ENCODE results near the gene TPM1.

TPM1 gene

DNA sequence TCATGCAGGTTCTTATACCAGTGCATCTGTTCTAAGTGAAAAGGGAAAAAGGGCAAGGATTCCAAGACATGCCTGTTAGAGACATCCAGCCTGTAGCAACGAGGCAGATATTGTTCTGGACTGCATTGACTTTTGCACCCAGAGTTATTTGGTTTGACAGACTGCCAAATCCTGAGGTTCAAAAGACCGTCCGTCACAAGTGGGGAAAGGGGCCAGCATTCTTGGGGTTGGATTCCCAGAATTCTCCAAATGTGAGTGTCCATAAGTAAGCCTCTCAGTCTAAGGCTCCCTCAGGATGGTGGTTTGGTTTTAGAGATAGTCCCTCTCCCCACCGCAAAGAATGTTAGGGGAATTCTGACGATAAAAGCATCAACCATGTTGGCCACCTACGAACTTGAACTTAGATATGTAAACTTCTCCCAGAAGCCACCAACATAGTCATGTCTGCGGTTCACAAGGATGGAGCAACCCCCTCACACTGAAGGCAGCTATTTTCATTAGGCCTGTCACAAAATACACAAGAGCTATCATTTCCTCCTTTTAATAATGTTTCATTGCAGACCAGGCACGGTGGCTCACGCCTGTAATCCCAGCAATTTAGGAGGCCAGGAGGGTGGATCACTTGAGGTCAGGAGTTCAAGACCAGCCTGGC, 65.5 kb downstream of the TPM1 start:
- Mint-ChIP-seq H3K27me3 (peaks cover 26% of the 10 kb centered on the region), H3K9me3 (peaks cover 5% of the 10 kb centered on the region), H3K4me1 (no peaks in the 10 kb centered on the region), H3K36me3 (no peaks in the 10 kb centered on the region), H3K27ac (no peak overlapping the region), H3K4me3 (no peak overlapping the region)
- DNase-seq = no peak
- CTCF ChIA-PET = interaction anchor here (1.3 to 1.8 kb wide), 2 partner anchors 14 to 60 kb away, joined by 5 to 7 read pairs; no protein-coding TSS in a partner anchor

GRCh38 chr15:63109498-63109897, 67.0 kb downstream of the TPM1 start:
- peaks cover 18% of the 10 kb centered on the region for H3K27me3 Mint-ChIP-seq

GRCh38 chr15:63109920-63110319, 67.4 kb downstream of the TPM1 start:
- CTCF ChIA-PET = no interaction called here
- H3K4me1 Mint-ChIP-seq = no peaks in the 10 kb centered on the region
- H3K27me3 Mint-ChIP-seq = peaks cover 16% of the 10 kb centered on the region

More at GRCh38 chr15:63109498-63109897, 67.0 kb downstream of the TPM1 start:
- H3K27ac Mint-ChIP-seq = no peak overlapping the region
- no peak overlapping the region for H3K4me3 Mint-ChIP-seq
- CTCF ChIA-PET = interaction anchor here (1.8 kb wide), 1 partner anchor 62 kb away, joined by 5 read pairs; no protein-coding TSS in a partner anchor
- DNase-seq = no peak
- H3K4me1 Mint-ChIP-seq = no peaks in the 10 kb centered on the region
- H3K9me3 Mint-ChIP-seq = peaks cover 5% of the 10 kb centered on the region
- H3K36me3 Mint-ChIP-seq = no peaks in the 10 kb centered on the region

DNA sequence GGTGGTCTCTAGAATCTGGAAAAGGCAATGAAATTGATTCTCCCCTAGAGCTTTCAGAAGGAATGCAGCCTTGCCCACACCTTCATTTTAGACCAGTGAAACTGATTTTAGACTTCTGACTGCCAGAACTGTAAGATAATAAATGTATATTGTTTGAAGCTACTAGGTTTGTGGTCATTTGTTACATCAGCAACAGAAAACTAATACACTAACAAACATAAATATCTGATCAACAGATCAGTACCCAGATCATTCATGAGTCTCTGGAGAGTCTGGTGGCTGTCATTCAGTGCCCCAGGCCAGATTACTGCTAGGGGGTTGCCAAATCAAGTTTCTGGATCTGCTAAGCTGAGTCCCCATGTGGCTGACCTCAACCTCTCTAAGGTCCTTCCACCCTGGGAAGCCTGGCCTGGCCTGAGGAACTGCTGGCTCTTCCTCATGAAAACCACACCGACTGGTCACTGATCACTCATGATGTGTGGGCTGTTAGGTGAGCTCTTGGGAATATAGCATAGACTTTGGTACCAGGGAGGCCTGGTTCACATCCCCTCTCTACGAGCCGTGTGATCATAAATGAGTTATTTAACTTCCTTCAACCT, 68.0 kb downstream of the TPM1 start:
- H3K27ac Mint-ChIP-seq = no peak overlapping the region
- no peaks in the 10 kb centered on the region for H3K36me3 Mint-ChIP-seq
- peaks cover 16% of the 10 kb centered on the region for H3K27me3 Mint-ChIP-seq
- no peak overlapping the region for H3K4me3 Mint-ChIP-seq
- no peaks in the 10 kb centered on the region for H3K4me1 Mint-ChIP-seq
- DNase-seq = no peak
- H3K9me3 Mint-ChIP-seq = peaks cover 4% of the 10 kb centered on the region
- CTCF ChIA-PET = interaction anchor here (1.6 kb wide), 1 partner anchor 371 kb away, joined by 3 read pairs; no protein-coding TSS in a partner anchor

More at GRCh38 chr15:63109920-63110319, 67.4 kb downstream of the TPM1 start:
- Mint-ChIP-seq H3K27ac (no peak overlapping the region), H3K36me3 (no peaks in the 10 kb centered on the region), H3K4me3 (no peak overlapping the region), H3K9me3 (peaks cover 5% of the 10 kb centered on the region)
- DNase-seq = no peak

DNA sequence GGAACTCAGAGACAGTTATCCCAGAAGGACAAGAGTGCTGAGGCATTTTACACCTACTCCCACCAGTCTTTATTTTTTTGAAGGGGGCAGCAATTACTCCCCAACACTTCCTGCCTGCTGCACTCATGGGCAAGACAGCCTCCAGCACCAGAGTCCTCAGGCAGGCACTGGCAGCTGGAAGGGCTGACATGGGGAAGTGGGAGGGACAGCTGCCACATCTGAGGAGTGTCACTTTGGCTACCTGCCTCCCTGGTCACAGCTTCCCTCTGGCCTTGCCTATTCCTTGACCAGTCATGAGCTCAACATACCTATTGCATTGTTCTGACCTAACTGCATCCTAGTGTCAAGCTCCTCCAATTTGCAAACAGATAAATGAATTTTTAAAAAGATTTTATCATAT, 68.9 kb downstream of the TPM1 start:
- H3K9me3 Mint-ChIP-seq = no peaks in the 10 kb centered on the region
- CTCF ChIA-PET = interaction anchor here (1.1 to 1.6 kb wide), 2 partner anchors 17 to 372 kb away, joined by 3 to 4 read pairs; no protein-coding TSS in a partner anchor

DNA sequence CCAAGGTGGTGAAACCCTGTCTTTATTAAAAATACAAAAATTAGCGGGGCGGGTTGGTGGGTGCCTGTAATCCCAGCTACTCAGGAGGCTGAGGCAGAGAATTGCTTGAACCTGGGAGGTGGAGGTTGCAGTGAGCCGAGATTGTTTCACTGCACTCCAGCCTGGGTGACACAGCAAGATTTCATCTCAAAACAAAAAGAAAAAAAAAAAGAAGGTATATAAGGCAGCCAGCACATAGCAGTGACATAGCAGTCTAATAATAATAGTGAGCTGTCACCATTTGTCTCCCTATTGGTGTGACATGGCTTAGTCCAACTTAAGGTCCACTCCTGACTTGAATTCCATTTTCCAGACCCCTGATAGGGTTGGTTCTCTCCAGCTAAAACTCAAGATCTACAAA, 70.3 kb downstream of the TPM1 start:
- Mint-ChIP-seq H3K4me3 (no peak overlapping the region), H3K27me3 (peaks cover 16% of the 10 kb centered on the region), H3K27ac (no peak overlapping the region), H3K4me1 (no peaks in the 10 kb centered on the region), H3K36me3 (no peaks in the 10 kb centered on the region), H3K9me3 (no peaks in the 10 kb centered on the region)
- CTCF ChIA-PET = no interaction called here
- DNase-seq = no peak

More for the DNA sequence above, 68.9 kb downstream of the TPM1 start:
- DNase-seq = no peak
- Mint-ChIP-seq H3K27ac (no peak overlapping the region), H3K4me3 (no peak overlapping the region), H3K4me1 (no peaks in the 10 kb centered on the region), H3K27me3 (peaks cover 16% of the 10 kb centered on the region), H3K36me3 (no peaks in the 10 kb centered on the region)

DNA sequence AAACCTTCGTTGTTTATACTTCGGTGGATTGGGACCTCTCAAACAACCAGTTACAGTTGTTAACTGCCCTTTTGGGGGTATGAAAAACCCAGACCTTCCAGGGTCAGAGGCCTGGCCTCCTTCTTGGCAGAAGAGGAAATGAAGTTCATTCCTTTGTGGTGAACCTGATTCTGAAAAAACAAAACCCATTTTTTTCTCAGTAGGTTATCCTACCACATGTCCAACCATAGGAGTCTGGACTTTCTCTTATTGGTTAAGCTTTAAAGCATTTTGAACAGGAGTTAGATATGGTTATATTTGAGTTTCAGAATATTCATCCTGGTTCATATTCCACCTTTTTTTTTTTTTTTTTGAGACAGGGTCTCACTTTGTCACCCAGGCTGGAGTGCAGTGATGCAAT, 71.9 kb downstream of the TPM1 start:
- Mint-ChIP-seq H3K4me3 (no peak overlapping the region), H3K4me1 (no peaks in the 10 kb centered on the region)
- CTCF ChIA-PET = no interaction called here

More for the DNA sequence above, 71.9 kb downstream of the TPM1 start:
- no peak for DNase-seq
- no peak overlapping the region for H3K27ac Mint-ChIP-seq
- H3K36me3 Mint-ChIP-seq = no peaks in the 10 kb centered on the region
- peaks cover 9% of the 10 kb centered on the region for H3K27me3 Mint-ChIP-seq
- peaks cover 5% of the 10 kb centered on the region for H3K9me3 Mint-ChIP-seq
